Testis (tissue), 2 donors: ENCODE results near the gene CIB4.

Experiments used
- CTCF ChIP-seq, 3 experiments: fragments of 450-650 bp in 2 of 3; fragments of 200-600 bp in 1 of 3; sonication (generic) in 1 of 3; IDR thresholded peaks; one replicate each; pipeline ENCODE4 v1.5.1; 2016 to 2019; ENCODE audit warnings: antibody characterized with exemption in 3 of 3, mild to moderate bottlenecking in 2 of 3, moderate library complexity in 1 of 3
- POLR2A ChIP-seq: fragments of 450-650 bp; IDR thresholded peaks from one replicate; pipeline ENCODE4 v1.6.1; 2017; ENCODE audit warnings: antibody characterized with exemption, mild to moderate bottlenecking, moderate library complexity

DNA sequence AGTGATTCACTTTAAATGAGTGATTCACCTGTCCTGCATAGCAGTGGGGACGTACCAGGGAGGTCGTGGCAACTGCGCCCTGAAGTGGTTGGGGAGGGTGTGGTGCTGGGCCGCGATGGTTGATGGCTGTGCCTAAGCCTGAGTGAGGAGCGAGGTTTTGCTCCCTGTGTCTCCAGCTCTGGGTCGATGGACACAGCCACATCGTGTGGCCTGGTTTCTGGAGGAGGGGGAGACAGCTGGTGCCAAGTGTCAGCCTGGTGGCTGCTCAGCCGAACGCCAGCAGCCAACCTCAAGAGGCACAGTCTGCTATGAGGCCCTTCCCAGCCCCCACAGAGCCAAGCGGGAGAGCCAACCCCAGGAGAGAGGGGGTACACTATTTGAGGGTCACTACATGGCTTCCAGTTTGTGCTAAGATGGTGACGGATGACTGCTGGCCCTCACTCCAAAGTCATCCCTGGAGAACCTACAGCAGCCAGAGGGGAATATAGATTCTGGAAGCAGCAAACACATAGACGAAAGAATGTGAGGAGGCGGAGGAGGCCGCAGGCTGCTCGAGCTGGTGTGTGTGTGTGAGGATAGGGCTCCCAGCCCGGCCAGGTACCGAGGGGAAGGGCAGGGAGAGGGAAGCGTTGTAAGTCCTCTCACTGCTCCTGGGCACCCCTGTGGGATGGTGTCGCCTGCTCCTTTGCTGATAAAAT lies 104.6 kb downstream of the CIB4 start:
- TF ChIP-seq CTCF (IDR thresholded peaks at IDR 0.05) (no peak), POLR2A (no peak)
